BLaER1 (cell line): ENCODE data around the gene CUBN.

ENCODE experiments used
- H3K27ac ChIP-seq: shearing (Covaris generic); formaldehyde crosslinking; 2 replicates; pipeline ENCODE4 v1.8.1; 2022
- H3K27me3 ChIP-seq: shearing (Covaris generic); formaldehyde crosslinking; 2 replicates; pipeline ENCODE4 v1.8.1; 2022
- H3K36me3 ChIP-seq: shearing (Covaris generic); formaldehyde crosslinking; 2 replicates; pipeline ENCODE4 v1.8.1; 2022
- H3K4me1 ChIP-seq: shearing (Covaris generic); formaldehyde crosslinking; 2 replicates; pipeline ENCODE4 v1.8.1; 2022
- H3K4me2 ChIP-seq: shearing (Covaris generic); formaldehyde crosslinking; 2 replicates; pipeline ENCODE4 v1.8.1; 2022
- H3K4me3 ChIP-seq: shearing (Covaris generic); formaldehyde crosslinking; 2 replicates; pipeline ENCODE4 v1.8.1; 2022
- H3K9ac ChIP-seq: shearing (Covaris generic); formaldehyde crosslinking; 2 replicates; pipeline ENCODE4 v1.8.1; 2022
- H3K9me3 ChIP-seq: shearing (Covaris generic); formaldehyde crosslinking; 2 replicates; pipeline ENCODE4 v1.8.1; 2022
- H4K20me1 ChIP-seq: shearing (Covaris generic); formaldehyde crosslinking; 2 replicates; pipeline ENCODE4 v1.8.1; 2022
- Cebpa-rat ChIP-seq: shearing (Covaris generic); IDR thresholded peaks from 2 replicates; pipeline ENCODE4 v1.8.1; 2022

The CUBN gene

DNA sequence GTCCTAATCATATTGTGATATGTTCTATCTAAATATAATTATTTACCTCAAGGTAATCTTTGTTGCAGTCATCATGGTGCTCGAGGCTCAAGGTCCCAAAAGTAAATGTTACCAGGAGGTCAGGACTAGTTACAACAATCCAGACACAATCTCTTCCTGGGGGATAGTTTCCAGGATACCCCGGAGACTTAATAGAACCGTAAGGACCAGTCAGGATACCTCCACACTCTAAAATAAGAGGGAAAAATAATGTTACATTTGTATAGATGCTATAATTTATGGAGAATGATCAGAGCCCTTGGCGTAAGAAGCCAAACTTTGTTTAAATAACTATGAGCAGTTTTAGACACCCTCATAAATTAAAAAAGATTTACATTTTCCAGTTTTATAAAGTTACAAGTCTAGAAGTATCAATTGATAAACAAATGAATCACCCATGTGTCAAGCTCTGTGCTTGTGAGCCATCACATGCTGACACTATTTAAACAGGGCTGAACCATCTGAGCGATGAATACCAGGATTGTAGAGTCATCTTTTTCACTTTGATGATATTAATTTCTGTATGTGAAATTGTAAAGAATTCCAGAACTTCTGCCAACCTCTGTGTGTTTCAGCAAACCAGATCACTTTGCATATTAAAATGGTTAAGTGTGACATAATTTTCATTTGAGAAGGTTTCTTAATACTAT, 41.3 kb downstream of the CUBN start:
- Histone ChIP-seq H3K4me1 (no peaks in the 10 kb centered on the region), H3K9ac (no peak overlapping the region), H3K36me3 (no peaks in the 10 kb centered on the region), H3K27ac (no peak overlapping the region), H3K27me3 (no peaks in the 10 kb centered on the region), H4K20me1 (no peaks in the 10 kb centered on the region), H3K9me3 (no peaks in the 10 kb centered on the region), H3K4me2 (no peak overlapping the region), H3K4me3 (no peak overlapping the region)
- no peak for TF ChIP-seq Cebpa-rat

GRCh38 chr10:17086865-17087367, 42.7 kb downstream of the CUBN start:
- Histone ChIP-seq H3K9ac (no peak overlapping the region), H3K9me3 (no peaks in the 10 kb centered on the region), H3K4me1 (no peaks in the 10 kb centered on the region), H3K4me3 (no peak overlapping the region), H3K27ac (no peak overlapping the region), H3K4me2 (no peak overlapping the region), H3K36me3 (no peaks in the 10 kb centered on the region), H3K27me3 (no peaks in the 10 kb centered on the region), H4K20me1 (no peaks in the 10 kb centered on the region)
- no peak for TF ChIP-seq Cebpa-rat

DNA sequence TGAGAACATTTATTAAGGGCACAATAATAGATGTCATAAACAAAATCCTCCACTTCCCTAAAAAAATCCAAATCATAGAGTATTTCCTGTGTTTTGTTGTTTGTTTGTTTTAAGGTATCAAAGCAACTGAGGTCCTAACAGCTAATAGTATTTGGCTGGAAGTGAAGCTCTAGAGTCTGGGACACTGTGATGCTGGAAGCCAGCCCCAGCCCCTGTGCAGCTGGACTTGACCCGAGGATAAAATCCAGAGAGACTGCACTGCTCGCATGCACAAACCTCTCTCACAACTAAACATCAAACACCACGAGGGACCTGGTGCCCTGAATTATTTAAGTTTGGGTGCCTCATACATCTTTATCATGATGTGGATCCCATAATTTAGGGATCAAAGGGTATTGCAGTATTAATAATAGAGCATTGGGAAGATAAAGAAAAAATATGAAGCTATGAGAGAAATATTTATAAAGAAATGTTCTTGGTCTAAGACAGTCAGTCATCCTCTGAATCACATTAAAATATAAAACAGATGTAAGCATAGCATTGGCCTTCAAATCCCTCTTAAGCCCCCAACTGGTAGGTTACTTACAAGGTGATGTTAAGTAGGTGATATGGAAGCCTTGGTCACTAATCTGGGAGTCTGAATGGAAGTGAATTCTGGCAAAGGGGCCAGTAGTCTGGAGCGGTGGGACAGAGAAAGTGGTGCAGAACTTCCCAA, 44.4 kb downstream of the CUBN start:
- Histone ChIP-seq H3K27me3 (no peaks in the 10 kb centered on the region), H3K36me3 (no peaks in the 10 kb centered on the region), H3K4me3 (no peak overlapping the region), H3K4me2 (no peak overlapping the region), H3K27ac (no peak overlapping the region), H3K9ac (no peak overlapping the region), H3K4me1 (no peaks in the 10 kb centered on the region), H3K9me3 (no peaks in the 10 kb centered on the region), H4K20me1 (no peaks in the 10 kb centered on the region)
- TF ChIP-seq Cebpa-rat = no peak

GRCh38 chr10:17084258-17084657, 45.4 kb downstream of the CUBN start:
- Histone ChIP-seq H3K36me3 (no peaks in the 10 kb centered on the region), H3K27ac (no peak overlapping the region), H4K20me1 (no peaks in the 10 kb centered on the region), H3K9me3 (no peaks in the 10 kb centered on the region), H3K4me2 (no peak overlapping the region), H3K4me1 (no peaks in the 10 kb centered on the region), H3K9ac (no peak overlapping the region), H3K4me3 (no peak overlapping the region), H3K27me3 (no peaks in the 10 kb centered on the region)
- no peak for TF ChIP-seq Cebpa-rat

- H3K4me1 ChIP-seq = no peaks in the 10 kb centered on the region
- no peak overlapping the region for H3K4me2 ChIP-seq
- no peak overlapping the region for H3K4me3 ChIP-seq
- no peak for TF ChIP-seq Cebpa-rat
- H3K9me3 ChIP-seq = no peaks in the 10 kb centered on the region
- no peaks in the 10 kb centered on the region for H3K27me3 ChIP-seq
- H3K27ac ChIP-seq = no peak overlapping the region
- H4K20me1 ChIP-seq = no peaks in the 10 kb centered on the region
- H3K9ac ChIP-seq = no peak overlapping the region
- H3K36me3 ChIP-seq = no peaks in the 10 kb centered on the region
Measured at GRCh38 chr10:17081431-17081830, 48.2 kb downstream of the CUBN start.

GRCh38 chr10:17077890-17078289, 51.7 kb downstream of the CUBN start:
- H3K9ac ChIP-seq = no peak overlapping the region
- H3K4me2 ChIP-seq = no peak overlapping the region
- H3K4me1 ChIP-seq = no peaks in the 10 kb centered on the region
- H3K4me3 ChIP-seq = no peak overlapping the region
- no peaks in the 10 kb centered on the region for H3K9me3 ChIP-seq
- no peaks in the 10 kb centered on the region for H3K36me3 ChIP-seq
- no peaks in the 10 kb centered on the region for H4K20me1 ChIP-seq
- TF ChIP-seq Cebpa-rat = no peak
- no peak overlapping the region for H3K27ac ChIP-seq
- H3K27me3 ChIP-seq = no peaks in the 10 kb centered on the region

DNA sequence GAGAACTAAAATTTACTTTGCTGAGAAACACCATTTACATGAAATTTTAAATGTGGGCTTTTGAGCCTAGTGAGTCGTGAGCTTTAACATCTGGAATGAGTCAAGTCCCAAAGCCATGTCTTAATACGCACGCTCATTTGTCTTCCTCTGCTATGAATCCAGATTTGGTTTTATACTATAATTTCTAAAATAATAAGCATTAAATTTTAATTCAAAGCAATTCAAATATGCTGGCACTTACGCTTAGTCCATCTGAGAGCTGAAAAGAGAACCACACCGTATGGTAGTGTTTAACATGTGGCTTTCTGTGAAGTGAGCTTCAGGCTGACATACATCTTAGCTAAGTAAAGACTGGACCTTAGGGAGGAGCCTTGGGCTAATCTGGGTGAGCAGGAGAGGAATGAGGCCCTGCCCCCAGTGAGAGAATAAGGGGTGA, 52.2 kb downstream of the CUBN start:
- Histone ChIP-seq H3K4me2 (no peak overlapping the region), H3K27ac (no peak overlapping the region)

DNA sequence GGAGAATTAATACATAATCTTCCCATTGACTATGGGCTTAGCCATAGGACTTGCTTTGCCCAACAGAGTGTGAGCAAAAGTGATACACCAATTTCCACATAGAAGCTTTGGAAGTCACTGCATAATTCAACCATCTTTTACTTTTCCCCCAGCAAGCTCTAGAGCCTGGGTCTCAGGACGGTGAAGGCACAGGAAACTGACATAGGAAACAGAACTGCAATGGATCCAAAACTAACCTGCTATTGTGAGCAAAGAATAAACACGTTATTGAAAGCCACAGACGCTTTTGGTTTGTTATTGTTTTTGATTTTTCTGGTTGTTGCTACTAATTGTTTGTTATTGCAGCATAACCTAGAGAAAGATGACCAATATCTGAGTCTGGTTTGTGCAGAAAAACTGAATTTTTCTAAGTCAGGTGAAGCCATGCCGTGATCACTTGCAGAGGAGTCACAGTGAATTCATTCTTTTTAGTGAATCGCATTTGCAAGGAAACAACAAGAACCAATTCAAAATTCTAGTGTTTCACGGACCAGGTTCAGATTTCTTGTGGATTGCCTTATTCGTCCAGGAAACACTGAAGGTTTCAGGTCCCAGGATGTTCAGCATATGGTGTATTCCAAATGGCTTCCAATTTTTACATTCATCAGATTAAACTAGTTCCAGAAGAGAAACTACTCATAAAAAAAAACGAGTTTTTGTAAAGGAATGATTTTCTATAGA, 52.8 kb downstream of the CUBN start:
- no peaks in the 10 kb centered on the region for H3K4me1 ChIP-seq
- H3K27me3 ChIP-seq = no peaks in the 10 kb centered on the region
- no peak overlapping the region for H3K9ac ChIP-seq
- no peak for TF ChIP-seq Cebpa-rat
- H3K27ac ChIP-seq = no peak overlapping the region
- H3K4me3 ChIP-seq = no peak overlapping the region
- no peaks in the 10 kb centered on the region for H3K9me3 ChIP-seq
- no peak overlapping the region for H3K4me2 ChIP-seq
- no peaks in the 10 kb centered on the region for H3K36me3 ChIP-seq
- no peaks in the 10 kb centered on the region for H4K20me1 ChIP-seq

More for the DNA sequence above, 52.2 kb downstream of the CUBN start:
- no peak for TF ChIP-seq Cebpa-rat
- Histone ChIP-seq H4K20me1 (no peaks in the 10 kb centered on the region), H3K27me3 (no peaks in the 10 kb centered on the region), H3K4me3 (no peak overlapping the region), H3K4me1 (no peaks in the 10 kb centered on the region), H3K36me3 (no peaks in the 10 kb centered on the region), H3K9me3 (no peaks in the 10 kb centered on the region), H3K9ac (no peak overlapping the region)

DNA sequence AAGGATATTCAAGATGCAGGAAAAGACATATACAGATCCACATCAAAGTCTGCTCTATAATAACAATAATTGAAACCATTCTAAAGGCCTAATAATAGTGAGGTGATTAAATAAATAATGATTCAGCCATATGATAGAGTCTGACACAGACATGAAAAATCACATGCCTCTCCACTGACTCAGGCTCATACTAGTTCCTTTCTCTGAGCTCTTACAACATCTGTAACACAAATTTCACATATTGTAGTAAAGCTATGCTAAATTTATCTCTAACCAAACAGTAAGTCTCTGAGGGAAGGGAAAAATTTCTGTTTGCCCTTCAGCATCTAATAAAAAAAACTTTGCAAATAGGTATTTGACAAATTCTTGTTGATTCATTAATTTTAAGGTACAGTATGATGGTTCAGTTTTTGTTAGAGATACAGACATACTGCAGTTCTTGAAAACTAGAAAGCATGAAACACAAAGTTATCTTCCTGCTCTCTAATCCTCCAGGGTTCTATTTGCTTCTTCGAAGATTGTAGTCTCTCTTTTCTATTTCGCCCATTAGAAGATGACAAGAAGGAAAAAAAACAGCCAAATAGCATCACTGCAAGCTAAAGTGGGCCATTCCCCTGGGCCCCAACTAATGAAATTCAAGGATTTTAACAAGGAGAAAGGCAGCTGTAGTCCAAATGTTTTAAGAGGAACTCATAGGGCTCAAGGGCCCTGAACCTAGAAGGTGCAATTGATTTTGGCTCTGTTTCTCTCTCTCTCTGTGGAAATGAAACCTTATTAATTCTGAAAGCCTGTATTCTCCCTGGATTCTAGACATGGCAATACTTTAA, 53.9 kb downstream of the CUBN start:
- Histone ChIP-seq H4K20me1 (no peaks in the 10 kb centered on the region), H3K4me1 (no peaks in the 10 kb centered on the region), H3K9ac (no peak overlapping the region), H3K4me3 (no peak overlapping the region), H3K9me3 (no peaks in the 10 kb centered on the region), H3K36me3 (no peaks in the 10 kb centered on the region), H3K4me2 (no peak overlapping the region), H3K27ac (no peak overlapping the region), H3K27me3 (no peaks in the 10 kb centered on the region)
- no peak for TF ChIP-seq Cebpa-rat
